NCI-H2227 (cell line): ENCODE data around the gene LRP6.
A peak's percentile ranks its signal among the peaks of the same experiment; 100 is the strongest.

Source experiments
- DNase-seq: peaks from one replicate; lab custom pipeline; 2025; ENCODE audit not compliant: unreplicated experiment; lab: John Stamatoyannopoulos, UW

Gene LRP6

GRCh38 chr12:12216349-12217017, 50.4 kb downstream of the LRP6 start:
- no peak for DNase-seq

- no peak for DNase-seq
Measured at GRCh38 chr12:12214635-12215131, 52.2 kb downstream of the LRP6 start.

GRCh38 chr12:12214201-12214600, 52.6 kb downstream of the LRP6 start:
- no peak for DNase-seq

- no peak for DNase-seq
Measured at GRCh38 chr12:12212769-12213168, 54.1 kb downstream of the LRP6 start.

- DNase-seq: no peak
Measured at GRCh38 chr12:12210983-12211382, 55.9 kb downstream of the LRP6 start.

- no peak for DNase-seq
Measured at GRCh38 chr12:12210416-12210815, 56.4 kb downstream of the LRP6 start.

DNA sequence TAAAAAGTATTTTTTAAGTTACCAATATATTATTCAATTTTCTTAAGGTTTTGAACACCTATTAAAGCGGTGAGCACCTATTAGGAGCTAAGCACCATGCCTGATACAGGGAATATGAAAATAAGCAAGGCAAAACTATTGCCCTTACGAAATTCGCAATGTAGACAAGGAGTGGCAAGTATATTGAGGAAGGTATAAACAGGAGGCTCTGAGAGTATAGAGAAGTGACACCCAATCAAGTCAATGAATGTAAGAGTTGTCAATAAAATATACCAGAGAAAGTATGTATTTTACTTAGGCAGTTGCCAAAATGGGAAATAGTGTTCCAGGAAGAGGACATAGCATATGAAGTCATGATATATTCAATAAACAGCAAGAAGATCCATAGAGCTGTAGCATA, 57.2 kb downstream of the LRP6 start:
- no peak for DNase-seq

- DNase-seq: no peak
Measured at GRCh38 chr12:12209043-12209442, 57.8 kb downstream of the LRP6 start.

- no peak for DNase-seq
Measured at GRCh38 chr12:12207746-12208145, 59.1 kb downstream of the LRP6 start.

- no peak for DNase-seq
Measured at GRCh38 chr12:12206776-12207388, 60.0 kb downstream of the LRP6 start.

DNA sequence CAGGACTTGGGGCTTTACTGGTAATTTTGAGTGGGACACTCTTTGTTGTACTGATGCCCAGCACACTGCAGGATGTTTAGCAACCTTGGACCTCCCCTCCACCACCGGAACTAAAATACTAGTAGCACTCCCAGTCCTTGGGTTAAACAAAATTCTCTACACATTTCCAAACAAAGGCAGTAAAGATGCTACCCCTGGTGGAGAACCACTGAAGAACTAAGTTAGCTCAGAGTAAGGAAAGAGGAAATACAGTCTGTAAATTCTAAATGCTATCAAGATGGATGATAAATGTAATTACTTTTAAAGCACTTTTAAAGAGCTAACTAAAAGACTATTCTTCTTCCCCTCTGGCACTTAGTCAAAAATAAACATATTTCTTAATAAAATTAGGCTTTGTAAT, 64.1 kb downstream of the LRP6 start:
- DNase-seq: no peak

- no peak for DNase-seq
Measured at GRCh38 chr12:12202105-12202504, 64.7 kb downstream of the LRP6 start.

- DNase-seq: no peak
Measured at GRCh38 chr12:12201274-12201758, 65.5 kb downstream of the LRP6 start.

DNA sequence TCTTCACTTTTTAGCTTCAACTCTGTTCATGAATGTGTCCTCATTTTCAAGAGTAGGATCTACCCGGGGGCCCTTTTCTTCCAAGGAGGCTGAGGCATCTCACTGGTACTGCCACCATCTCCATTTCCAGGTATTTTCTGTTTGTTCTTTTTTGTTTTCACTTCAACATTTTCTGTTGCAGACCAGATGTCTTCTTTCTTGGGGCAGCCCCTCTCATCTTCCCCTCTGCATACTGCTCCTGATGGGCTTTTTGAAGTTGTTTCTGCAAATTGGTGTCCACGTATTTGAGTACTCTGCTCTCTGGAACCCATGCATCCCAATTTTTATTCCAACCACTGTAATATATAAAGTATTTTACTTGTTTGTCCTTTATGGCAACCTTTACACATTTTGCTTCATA, 66.5 kb downstream of the LRP6 start:
- no peak for DNase-seq

DNA sequence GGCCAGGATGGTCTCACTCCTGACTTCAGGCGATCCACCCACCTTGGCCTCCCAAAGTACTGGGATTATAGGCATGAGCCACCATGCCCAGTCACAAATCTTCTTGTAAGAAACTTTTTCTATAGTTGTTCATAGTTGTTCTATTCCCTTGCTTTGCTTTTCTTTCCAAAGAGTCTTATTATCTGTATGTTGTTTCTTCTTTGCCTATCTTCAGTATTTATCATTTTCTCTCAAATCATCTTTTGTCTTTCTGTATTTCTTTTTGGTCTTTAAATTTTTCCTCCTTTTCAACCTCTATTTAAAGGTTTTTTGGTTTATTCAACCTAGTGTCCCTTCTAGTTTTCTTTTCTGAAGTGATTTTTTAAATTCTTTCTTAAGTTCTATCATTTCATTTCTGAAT, 68.7 kb downstream of the LRP6 start:
- DNase-seq: no peak

DNA sequence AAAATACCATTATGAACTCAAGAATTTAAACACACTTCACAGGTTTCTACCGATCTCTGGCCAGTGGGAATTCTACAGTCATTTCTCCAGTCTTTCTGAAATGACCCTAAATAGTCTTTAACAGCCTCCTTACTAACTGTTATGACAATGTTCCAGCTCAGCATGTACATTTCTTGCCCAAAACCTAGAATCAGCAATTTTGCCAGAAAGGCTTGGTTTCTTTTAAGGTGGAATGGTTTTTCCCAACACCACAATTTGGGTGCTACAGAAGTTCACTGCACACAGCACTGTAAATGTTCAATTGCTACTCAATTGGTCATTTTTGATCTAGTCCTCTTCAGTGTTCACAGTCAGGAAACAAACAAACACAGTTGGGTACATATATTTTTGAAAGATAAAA, 69.7 kb downstream of the LRP6 start:
- DNase-seq: no peak

- no peak for DNase-seq
Measured at GRCh38 chr12:12195516-12195915, 71.3 kb downstream of the LRP6 start.

GRCh38 chr12:12195081-12195480, 71.8 kb downstream of the LRP6 start:
- no peak for DNase-seq

GRCh38 chr12:12194206-12194605, 72.6 kb downstream of the LRP6 start:
- no peak for DNase-seq

- peak; percentile 41 for DNase-seq
Measured at GRCh38 chr12:12191008-12191407, 75.8 kb downstream of the LRP6 start.

- no peak for DNase-seq
Measured at GRCh38 chr12:12190087-12190809, 76.6 kb downstream of the LRP6 start.

GRCh38 chr12:12185414-12185813, 81.4 kb downstream of the LRP6 start:
- no peak for DNase-seq
